Astrocyte (in vitro differentiated cells and primary cell): ENCODE measurements around the gene SOCS6. TPM values are rescaled to one million over a fixed set of nuclear protein-coding genes. Genes with fewer than 3 reads are reported as not detected.

ENCODE experiments used
- DNase-seq: peaks from one replicate; pipeline ENCODE4 v3.0.0-alpha.2; 2010; ENCODE audit warnings: low read depth
- FAIRE-seq: peaks from 2 replicates; lab custom pipeline; 2011; peaks lifted over from hg19 to GRCh38; lab: Jason Lieb, UNC
- H2AFZ ChIP-seq: 2 replicates; pipeline ENCODE4 v1.6.0; 2012; ENCODE audit warnings: low read depth, low read length, inconsistent platforms
- H3K27ac ChIP-seq: 2 replicates; pipeline ENCODE4 v1.5.1; 2011; ENCODE audit warnings: low read depth, low read length, inconsistent platforms
- H3K27me3 ChIP-seq: 2 replicates; pipeline ENCODE4 v1.6.0; 2011; ENCODE audit warnings: low read length, inconsistent platforms; ENCODE audit not compliant: insufficient read depth
- H3K36me3 ChIP-seq: 2 replicates; pipeline ENCODE4 v1.5.1; 2011; ENCODE audit warnings: low read length, inconsistent platforms; ENCODE audit not compliant: insufficient read depth
- H3K4me1 ChIP-seq: 2 replicates; pipeline ENCODE4 v1.5.1; 2011; ENCODE audit warnings: low read length, inconsistent platforms; ENCODE audit not compliant: insufficient read depth
- H3K4me2 ChIP-seq: 2 replicates; pipeline ENCODE4 v1.6.0; 2012; ENCODE audit warnings: low read length, inconsistent platforms
- H3K4me3 ChIP-seq: 2 replicates; pipeline ENCODE4 v1.5.1; 2011; ENCODE audit warnings: low read depth, mild to moderate bottlenecking, low read length, inconsistent platforms; ENCODE audit not compliant: insufficient read depth
- H3K79me2 ChIP-seq: 2 replicates; pipeline ENCODE4 v1.6.0; 2012; ENCODE audit warnings: mild to moderate bottlenecking, low read length, inconsistent platforms; ENCODE audit not compliant: insufficient read depth
- H3K9ac ChIP-seq: 2 replicates; pipeline ENCODE4 v1.6.0; 2012; ENCODE audit warnings: mild to moderate bottlenecking, low read length, inconsistent platforms
- H3K9me3 ChIP-seq: 2 replicates; pipeline ENCODE4 v1.5.1; 2012; ENCODE audit warnings: low read depth, mild to moderate bottlenecking, low read length, inconsistent platforms; ENCODE audit not compliant: insufficient read depth
- H4K20me1 ChIP-seq: 2 replicates; pipeline ENCODE4 v1.6.0; 2012; ENCODE audit warnings: low read length, inconsistent platforms; ENCODE audit not compliant: insufficient read depth
- H3K27ac Mint-ChIP-seq: one replicate; pipeline ENCODE4 v1.8.0; 2021; ENCODE audit warnings: mild to moderate bottlenecking, mixed read lengths; ENCODE audit not compliant: unreplicated experiment
- H3K27me3 Mint-ChIP-seq: one replicate; pipeline ENCODE4 v1.8.0; 2021; ENCODE audit warnings: low read depth, mixed read lengths; ENCODE audit not compliant: unreplicated experiment
- H3K36me3 Mint-ChIP-seq: one replicate; pipeline ENCODE4 v1.8.0; 2021; ENCODE audit warnings: low read depth, mixed read lengths; ENCODE audit not compliant: unreplicated experiment
- H3K4me1 Mint-ChIP-seq: one replicate; pipeline ENCODE4 v1.8.0; 2021; ENCODE audit warnings: low read depth, mixed read lengths; ENCODE audit not compliant: unreplicated experiment
- H3K4me3 Mint-ChIP-seq: one replicate; pipeline ENCODE4 v1.8.0; 2021; ENCODE audit warnings: mild to moderate bottlenecking, moderate library complexity, mixed read lengths; ENCODE audit not compliant: unreplicated experiment
- H3K9me3 Mint-ChIP-seq: one replicate; pipeline ENCODE4 v1.8.0; 2021; ENCODE audit warnings: mild to moderate bottlenecking, mixed read lengths; ENCODE audit not compliant: unreplicated experiment
- EZH2 ChIP-seq: IDR thresholded peaks from 2 replicates; pipeline ENCODE4 v1.6.1; 2012; ENCODE audit warnings: mild to moderate bottlenecking, low read length, inconsistent platforms; ENCODE audit not compliant: insufficient read depth
- total RNA-seq: library from RNA; stranded (reverse); gene quantifications from 2 replicates; pipeline ENCODE4 v1.2.1, GENCODE V29; 2021
- TF ChIP-seq, protein P1 (sequence below): IDR thresholded peaks from 2 replicates; pipeline ENCODE4 v1.5.1; 2011; ENCODE audit warnings: low read depth, mild to moderate bottlenecking, inconsistent platforms, low read length, moderate library complexity; ENCODE audit not compliant: insufficient read depth

Gene SOCS6
- total RNA-seq, 1 donor from 2014 or later: 24.1 TPM

DNA sequence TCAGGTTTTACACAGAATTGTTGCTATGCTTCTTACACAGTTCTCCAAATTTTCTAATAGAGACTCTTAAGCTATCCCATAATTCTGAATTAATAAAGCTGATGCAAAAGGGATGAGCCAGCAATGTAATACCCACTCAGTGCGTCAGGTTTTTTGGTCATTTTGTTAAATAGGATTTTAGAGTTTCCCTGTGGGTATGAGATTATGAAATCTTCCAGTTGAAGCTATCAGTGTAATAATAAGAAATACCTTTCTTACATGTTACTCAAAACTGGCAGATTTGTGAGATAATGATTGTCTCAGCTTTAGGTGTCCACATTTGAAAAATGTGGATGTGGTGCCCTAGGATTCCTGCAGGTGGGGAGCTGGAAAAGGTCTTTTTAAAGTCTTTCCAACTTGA is 44.5 kb downstream of the SOCS6 start:
- Histone ChIP-seq H3K4me2 (peak overlapping the region; percentile 27), H3K79me2 (peaks cover 13% of the 10 kb centered on the region), H3K27ac (peak overlapping the region; percentile 57), H3K9me3 (peaks cover 5% of the 10 kb centered on the region), H4K20me1 (no peaks in the 10 kb centered on the region), H3K4me3 (no peak overlapping the region), H2AFZ (no peak overlapping the region), H3K36me3 (no peaks in the 10 kb centered on the region), H3K27me3 (no peaks in the 10 kb centered on the region), H3K4me1 (peaks cover 26% of the 10 kb centered on the region), H3K9ac (peak overlapping the region; percentile 49)
- no peak for TF ChIP-seq EZH2
- TF ChIP-seq, protein P1, sequence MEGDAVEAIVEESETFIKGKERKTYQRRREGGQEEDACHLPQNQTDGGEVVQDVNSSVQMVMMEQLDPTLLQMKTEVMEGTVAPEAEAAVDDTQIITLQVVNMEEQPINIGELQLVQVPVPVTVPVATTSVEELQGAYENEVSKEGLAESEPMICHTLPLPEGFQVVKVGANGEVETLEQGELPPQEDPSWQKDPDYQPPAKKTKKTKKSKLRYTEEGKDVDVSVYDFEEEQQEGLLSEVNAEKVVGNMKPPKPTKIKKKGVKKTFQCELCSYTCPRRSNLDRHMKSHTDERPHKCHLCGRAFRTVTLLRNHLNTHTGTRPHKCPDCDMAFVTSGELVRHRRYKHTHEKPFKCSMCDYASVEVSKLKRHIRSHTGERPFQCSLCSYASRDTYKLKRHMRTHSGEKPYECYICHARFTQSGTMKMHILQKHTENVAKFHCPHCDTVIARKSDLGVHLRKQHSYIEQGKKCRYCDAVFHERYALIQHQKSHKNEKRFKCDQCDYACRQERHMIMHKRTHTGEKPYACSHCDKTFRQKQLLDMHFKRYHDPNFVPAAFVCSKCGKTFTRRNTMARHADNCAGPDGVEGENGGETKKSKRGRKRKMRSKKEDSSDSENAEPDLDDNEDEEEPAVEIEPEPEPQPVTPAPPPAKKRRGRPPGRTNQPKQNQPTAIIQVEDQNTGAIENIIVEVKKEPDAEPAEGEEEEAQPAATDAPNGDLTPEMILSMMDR: no peak
- Mint-ChIP-seq H3K9me3 (no peaks in the 10 kb centered on the region), H3K27me3 (no peaks in the 10 kb centered on the region), H3K36me3 (peaks cover 7% of the 10 kb centered on the region), H3K4me3 (no peak overlapping the region), H3K27ac (peak overlapping the region; percentile 91), H3K4me1 (peaks cover 49% of the 10 kb centered on the region)
- no peak for DNase-seq
- FAIRE-seq: peak; percentile 45

DNA sequence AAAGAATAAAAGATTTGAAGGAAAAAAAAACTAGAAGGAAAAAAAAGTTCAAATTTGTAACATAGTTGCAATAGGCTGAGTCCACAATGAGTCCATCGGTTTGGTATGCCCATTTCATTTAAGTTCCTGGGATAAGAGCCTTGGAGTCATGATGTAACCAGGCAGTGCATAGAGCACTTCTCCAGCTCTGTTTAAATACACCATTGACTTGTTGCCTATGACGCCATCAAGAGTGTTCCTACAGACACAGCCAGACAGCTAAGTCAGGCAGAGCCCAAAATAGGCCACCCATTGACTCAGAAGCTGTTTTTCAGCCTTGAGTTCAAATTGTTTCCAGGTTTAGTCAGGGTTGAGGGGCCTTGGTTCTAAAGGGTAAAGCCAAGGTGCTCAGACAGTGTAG is 44.9 kb downstream of the SOCS6 start:
- Histone ChIP-seq H3K36me3 (no peaks in the 10 kb centered on the region), H3K9ac (peak overlapping the region; percentile 49), H3K27me3 (no peaks in the 10 kb centered on the region), H3K4me3 (no peak overlapping the region), H4K20me1 (no peaks in the 10 kb centered on the region), H3K9me3 (peaks cover 5% of the 10 kb centered on the region), H3K79me2 (peaks cover 9% of the 10 kb centered on the region), H2AFZ (no peak overlapping the region), H3K27ac (peak overlapping the region; percentile 80), H3K4me2 (peak overlapping the region; percentile 27), H3K4me1 (peaks cover 26% of the 10 kb centered on the region)
- Mint-ChIP-seq H3K27ac (peak overlapping the region; percentile 91), H3K4me3 (no peak overlapping the region), H3K36me3 (peaks cover 7% of the 10 kb centered on the region), H3K27me3 (no peaks in the 10 kb centered on the region), H3K4me1 (peaks cover 49% of the 10 kb centered on the region), H3K9me3 (no peaks in the 10 kb centered on the region)
- DNase-seq: peak; percentile 99
- no peak for TF ChIP-seq EZH2
- TF ChIP-seq, protein P1: no peak
- peak; percentile 88 for FAIRE-seq

DNA sequence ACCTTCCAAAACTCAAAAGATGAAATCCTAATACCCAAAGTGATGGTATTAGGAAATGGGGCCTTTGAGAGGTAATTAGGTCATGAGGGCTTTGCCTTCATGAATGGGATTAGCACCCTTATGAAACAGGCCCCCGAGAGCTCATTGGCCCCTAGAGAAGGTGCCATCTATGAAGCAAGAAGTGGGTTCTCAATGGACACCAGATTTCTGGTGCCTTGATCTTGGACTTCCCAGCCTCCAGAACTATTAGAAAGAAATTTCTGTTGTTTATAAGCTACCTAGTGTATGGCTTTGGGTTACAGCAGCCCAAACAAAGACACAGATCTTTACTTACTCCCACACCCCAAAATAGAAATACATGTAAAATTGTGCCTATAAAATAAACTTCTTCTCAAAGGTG is 45.4 kb downstream of the SOCS6 start:
- peak overlapping the region; percentile 19 for H3K4me2 ChIP-seq
- Mint-ChIP-seq H3K9me3 (no peaks in the 10 kb centered on the region), H3K27ac (peak overlapping the region; percentile 91), H3K4me1 (peaks cover 47% of the 10 kb centered on the region), H3K4me3 (no peak overlapping the region), H3K27me3 (no peaks in the 10 kb centered on the region), H3K36me3 (peaks cover 7% of the 10 kb centered on the region)
- TF ChIP-seq, protein P1: no peak
- no peak for TF ChIP-seq EZH2
- H4K20me1 ChIP-seq: no peaks in the 10 kb centered on the region
- H3K79me2 ChIP-seq: peaks cover 6% of the 10 kb centered on the region
- peaks cover 5% of the 10 kb centered on the region for H3K9me3 ChIP-seq
- H3K27me3 ChIP-seq: no peaks in the 10 kb centered on the region
- H3K4me1 ChIP-seq: peaks cover 26% of the 10 kb centered on the region
- H3K36me3 ChIP-seq: no peaks in the 10 kb centered on the region
- peak overlapping the region; percentile 80 for H3K27ac ChIP-seq
- peak overlapping the region; percentile 43 for H3K9ac ChIP-seq
- FAIRE-seq (no peak), DNase-seq (no peak)
- H3K4me3 ChIP-seq: no peak overlapping the region
- H2AFZ ChIP-seq: no peak overlapping the region
